ENCODE measurements around the gene AHR.

Gene AHR

GRCh38 chr7:17307000-17307399 lies 8.5 kb downstream of the AHR start:
- no peak for TF ChIP-seq ZSCAN16 (tag by site-specific recombination; IDR thresholded peaks at IDR 0.05)
- TF ChIP-seq KLF10 (tag by site-specific recombination; IDR thresholded peaks at IDR 0.05) = no peak
- TF ChIP-seq ZNF416 (tag by site-specific recombination; IDR thresholded peaks at IDR 0.05) = no peak
- TF ChIP-seq ZFP37 (tag by site-specific recombination; IDR thresholded peaks at IDR 0.05) = no peak
- TF ChIP-seq ZEB2 (tag by site-specific recombination; IDR thresholded peaks at IDR 0.05) = no peak
- TF ChIP-seq ZNF76 (tag by site-specific recombination; IDR thresholded peaks at IDR 0.05; ENCODE audit: borderline replicate concordance, low read depth) = no peak
- ChIA-PET POLR2A (interaction anchor here (1.3 kb wide), 1 partner anchor 8 kb away, joined by 10 read pairs; the partner anchor contains the start of gene AHR), CTCF (no interaction called here)
- no peaks in the 10 kb centered on the region for H3K36me3 ChIP-seq (ENCODE audit: control insufficient read depth in 2 of 2, insufficient read depth in 1 of 2, low read length in 2 of 2)
- no peak overlapping the region for H3K4me3 ChIP-seq (ENCODE audit: low read depth, low read length)
- no peak overlapping the region for H3K27ac ChIP-seq (ENCODE audit: extremely low read depth, low read depth, low read length)
- peaks cover 37% of the 10 kb centered on the region for H3K4me1 ChIP-seq (ENCODE audit: control insufficient read depth, insufficient read depth, low read length)
- no peaks in the 10 kb centered on the region for H3K9me3 ChIP-seq (ENCODE audit: control insufficient read depth, insufficient read depth, low read depth, low read length)

- 0 out of 3 replicates have a peak, but pooled peaks cover 0 to 1% of the 10 kb centered on the region in 2 experiments for H3K36me3 ChIP-seq (ENCODE audit: control insufficient read depth in 2 of 2, insufficient read depth in 1 of 2, low read length in 2 of 2)
- H3K4me3 ChIP-seq (ENCODE audit: low read depth, low read length) = no peak overlapping the region
- no peaks in the 10 kb centered on the region for H3K9me3 ChIP-seq (ENCODE audit: control insufficient read depth, insufficient read depth, low read depth, low read length)
- ChIA-PET CTCF (interaction anchor here (0.6 to 1.0 kb wide), 3 partner anchors 12 to 389 kb away, joined by 3 to 6 read pairs (median 3); no protein-coding TSS in a partner anchor), POLR2A (interaction anchor here (0.5 to 1.3 kb wide), 2 partner anchors 9 to 80 kb away, joined by 5 to 10 read pairs; partner anchors contain the start of gene AHR)
- TF ChIP-seq ZNF16 (tag by site-specific recombination; IDR thresholded peaks at IDR 0.05; ENCODE audit: low read depth) (no peak), ZNF404 (tag by site-specific recombination; IDR thresholded peaks at IDR 0.05) (no peak), GLI2 (tag by site-specific recombination; IDR thresholded peaks at IDR 0.05; ENCODE audit: borderline replicate concordance, low read depth) (no peak)
- H3K4me1 ChIP-seq (ENCODE audit: control insufficient read depth, insufficient read depth, low read length) = peaks cover 33% of the 10 kb centered on the region
- no peak overlapping the region for H3K27ac ChIP-seq (ENCODE audit: extremely low read depth, low read depth, low read length)
Measured at GRCh38 chr7:17307558-17307957, 9.1 kb downstream of the AHR start.

- Histone ChIP-seq H3K9me3 (ENCODE audit: control insufficient read depth, insufficient read depth, low read depth, low read length) (no peaks in the 10 kb centered on the region), H3K36me3 (ENCODE audit: control insufficient read depth in 2 of 2, insufficient read depth in 1 of 2, low read length in 2 of 2) (0 out of 3 replicates have a peak, but pooled peaks cover 0 to 3% of the 10 kb centered on the region in 2 experiments), H3K4me3 (ENCODE audit: low read depth, low read length) (no peak overlapping the region), H3K27ac (ENCODE audit: extremely low read depth, low read depth, low read length) (no peak overlapping the region), H3K4me1 (ENCODE audit: control insufficient read depth, insufficient read depth, low read length) (peaks cover 30% of the 10 kb centered on the region)
- ChIA-PET CTCF (interaction anchor here (0.6 to 1.0 kb wide), 3 partner anchors 13 to 390 kb away, joined by 3 to 6 read pairs (median 3); no protein-coding TSS in a partner anchor), POLR2A (interaction anchor here (0.5 to 1.3 kb wide), 2 partner anchors 9 to 80 kb away, joined by 5 to 10 read pairs; partner anchors contain the start of gene AHR)
- TF ChIP-seq HOXD13 (CRISPR knock-in tag; IDR thresholded peaks at IDR 0.05; ENCODE audit: borderline replicate concordance) (no peak), ZNF664 (tag by site-specific recombination; IDR thresholded peaks at IDR 0.05) (no peak), ZNF18 (tag by site-specific recombination; IDR thresholded peaks at IDR 0.05) (no peak), KLF8 (tag by site-specific recombination; IDR thresholded peaks at IDR 0.05) (no peak)
Measured at GRCh38 chr7:17307969-17308648, 9.7 kb downstream of the AHR start.

- Histone ChIP-seq H3K4me1 (ENCODE audit: control insufficient read depth, insufficient read depth, low read length) (peaks cover 3% of the 10 kb centered on the region; the same call in 1 of the 2 replicates), H3K9me3 (ENCODE audit: control insufficient read depth, insufficient read depth, low read depth, low read length) (no peaks in the 10 kb centered on the region), H3K4me3 (ENCODE audit: low read depth, low read length) (no peak overlapping the region), H3K36me3 (ENCODE audit: control insufficient read depth in 2 of 2, insufficient read depth in 1 of 2, low read length in 2 of 2) (0 out of 3 replicates have a peak, but pooled peaks cover 0 to 3% of the 10 kb centered on the region in 2 experiments), H3K27ac (ENCODE audit: extremely low read depth, low read depth, low read length) (no peak overlapping the region)
- ChIA-PET CTCF (interaction anchor here (0.9 kb wide), 1 partner anchor 10 kb away, joined by 3 read pairs; no protein-coding TSS in a partner anchor), POLR2A (no interaction called here)
- TF ChIP-seq ZNF768 (tag by site-specific recombination; IDR thresholded peaks at IDR 0.05) (no peak), ZBTB1 (tag by site-specific recombination; IDR thresholded peaks at IDR 0.05) (no peak), CTCF (tag by site-specific recombination; IDR thresholded peaks at IDR 0.05) (no peak), PATZ1 (tag by site-specific recombination; IDR thresholded peaks at IDR 0.05) (no peak), ZNF621 (tag by site-specific recombination; IDR thresholded peaks at IDR 0.05) (no peak), ZNF341 (tag by site-specific recombination; IDR thresholded peaks at IDR 0.05; ENCODE audit: low read depth) (no peak), GLI2 (tag by site-specific recombination; IDR thresholded peaks at IDR 0.05; ENCODE audit: borderline replicate concordance, low read depth) (no peak), ZBTB20 (tag by site-specific recombination; IDR thresholded peaks at IDR 0.05) (no peak), MYNN (tag by site-specific recombination; IDR thresholded peaks at IDR 0.05; ENCODE audit: borderline replicate concordance) (no peak)
Measured at GRCh38 chr7:17311194-17311593, 12.7 kb downstream of the AHR start.
